NCI-H524 (cell line): Measurements from ENCODE around the gene SOCS1.

Experiments
- DNase-seq, 2 experiments: peaks; one replicate each; lab custom pipeline; 2025; lab: John Stamatoyannopoulos, UW

SOCS1 gene

DNA sequence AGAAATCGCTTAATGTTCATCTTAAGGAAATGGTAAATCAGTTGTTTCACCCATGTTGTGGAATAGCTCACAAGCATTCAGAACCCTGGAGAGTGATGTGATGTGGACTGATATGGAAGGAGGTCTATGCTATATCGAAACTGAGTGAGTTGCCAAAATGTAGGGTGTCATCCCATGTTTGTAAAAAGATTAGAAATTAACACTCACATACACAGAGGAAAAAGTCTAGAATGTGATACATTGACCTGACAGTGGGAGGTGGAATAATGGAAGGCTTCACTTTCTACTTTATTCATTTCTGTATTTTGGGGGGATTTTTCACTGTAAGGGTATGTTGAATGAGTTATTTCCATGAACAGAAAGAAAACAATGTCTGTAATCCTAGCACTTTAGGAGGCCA, 29.8 kb upstream of the SOCS1 start:
- no peak for DNase-seq

DNA sequence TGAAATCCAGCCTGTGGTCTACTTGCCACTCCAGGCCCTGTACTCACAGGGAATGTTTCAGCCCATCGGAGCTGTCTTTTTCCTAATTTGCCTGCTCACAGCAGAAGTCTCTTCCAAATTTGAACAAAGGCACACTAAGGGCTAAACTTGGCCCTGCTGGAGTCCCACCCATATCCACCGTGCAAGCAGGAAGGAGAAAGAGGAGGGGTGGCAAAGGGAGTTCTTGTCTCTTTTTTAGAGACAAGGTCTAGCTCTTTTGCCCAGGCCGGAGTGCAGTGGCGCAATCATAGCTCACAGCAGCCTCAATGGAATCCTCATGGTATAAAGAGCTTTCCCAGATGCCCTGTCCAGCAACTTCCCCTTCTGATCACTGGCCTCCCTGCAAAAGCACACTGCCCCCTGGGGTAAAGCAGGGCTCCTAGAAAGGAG, 27.8 kb upstream of the SOCS1 start:
- DNase-seq: no peak

DNA sequence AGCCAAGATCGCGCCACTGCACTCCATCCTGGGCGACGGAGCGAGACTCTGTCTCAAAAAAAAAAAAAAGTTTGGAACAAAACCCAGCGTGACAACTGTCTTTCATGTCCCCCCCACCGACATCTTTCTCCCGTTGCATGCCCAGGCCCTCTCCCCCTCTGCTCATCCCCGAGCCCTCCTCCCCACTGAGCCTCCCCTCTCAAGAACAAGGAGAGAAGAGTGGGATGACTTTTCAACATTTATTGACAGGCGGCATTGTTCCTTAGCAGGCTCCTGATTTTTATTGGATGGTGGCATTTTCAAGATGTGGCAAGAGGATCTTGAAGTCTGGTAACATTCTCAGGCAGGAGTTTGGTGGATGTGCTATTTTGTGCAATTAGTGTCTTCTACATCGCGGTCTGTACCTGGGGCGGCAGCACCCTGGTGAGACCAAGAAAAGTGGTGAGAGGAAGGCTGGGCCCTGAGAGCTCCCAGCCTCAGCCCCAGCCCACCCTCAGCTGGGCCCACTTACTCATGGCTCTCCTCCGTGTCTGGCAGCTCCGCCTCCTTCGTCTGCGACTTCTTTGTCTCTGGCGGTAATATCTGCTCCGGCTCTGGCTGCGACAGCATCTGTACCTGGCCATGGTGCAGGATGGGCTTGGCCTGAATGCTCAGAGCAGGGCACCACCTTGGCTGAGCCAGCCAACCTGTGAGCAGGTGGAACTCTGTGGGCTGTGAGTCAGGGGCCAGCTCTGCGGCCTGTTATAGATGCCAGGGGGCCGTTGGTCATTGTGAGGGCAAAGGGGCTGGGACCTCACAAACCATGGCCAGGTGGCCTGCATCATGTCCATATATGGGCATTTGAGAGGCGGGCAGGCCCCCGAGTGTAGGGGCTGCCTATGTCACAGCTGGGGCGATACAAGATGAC, 24.9 kb upstream of the SOCS1 start, which contains the start of gene PRM1:
Gene PRM1 (minus strand): TSS at position 715 of the 907 bp plus-strand sequence. CDS start 92 bp downstream, at position 623.
- no peak for DNase-seq

DNA sequence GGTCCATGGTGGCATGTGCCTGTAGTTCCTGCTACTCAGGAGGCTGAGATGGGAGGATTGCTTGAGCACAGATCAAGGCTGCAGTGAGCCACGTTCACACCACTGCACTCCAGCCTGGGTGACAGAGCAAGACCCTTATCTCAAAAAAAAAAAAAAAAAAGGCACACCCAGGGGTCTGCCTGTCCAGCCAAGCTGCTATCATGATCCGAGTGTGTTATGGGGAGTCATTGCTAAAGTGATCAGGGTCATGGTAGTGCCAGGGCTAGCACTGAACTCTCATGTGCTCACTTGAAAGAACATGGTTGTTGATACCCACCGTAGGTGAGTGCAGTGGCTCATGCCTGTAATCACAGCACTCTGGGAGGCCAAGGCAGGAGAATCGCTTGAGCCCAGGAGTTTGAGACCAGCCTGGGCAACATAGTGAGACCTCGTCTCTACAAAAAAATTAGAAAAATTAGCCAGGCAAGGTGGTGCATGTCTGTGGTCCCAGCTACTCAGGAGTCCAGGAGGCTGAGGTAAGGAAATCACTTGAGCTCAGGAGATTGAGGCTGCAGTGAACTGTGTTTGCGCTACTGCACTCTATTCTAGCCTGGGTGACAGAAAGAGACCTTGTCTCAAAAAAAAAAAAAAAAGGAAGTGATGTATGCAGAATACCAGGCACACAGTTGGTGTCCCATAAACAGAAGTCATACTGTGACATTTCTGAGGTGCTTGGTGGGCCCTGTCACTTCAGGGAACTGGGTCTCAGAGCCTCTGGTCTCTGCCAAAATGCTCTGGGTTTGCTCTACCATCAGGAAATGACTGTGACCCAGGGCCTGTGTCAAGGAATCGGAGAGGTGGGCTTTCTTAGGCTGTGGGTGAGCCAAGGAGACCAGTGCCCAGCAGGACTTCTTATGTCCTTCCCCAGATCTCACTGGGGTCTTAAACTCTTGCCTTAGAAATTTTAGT, 23.0 kb upstream of the SOCS1 start:
- DNase-seq: no peak

DNA sequence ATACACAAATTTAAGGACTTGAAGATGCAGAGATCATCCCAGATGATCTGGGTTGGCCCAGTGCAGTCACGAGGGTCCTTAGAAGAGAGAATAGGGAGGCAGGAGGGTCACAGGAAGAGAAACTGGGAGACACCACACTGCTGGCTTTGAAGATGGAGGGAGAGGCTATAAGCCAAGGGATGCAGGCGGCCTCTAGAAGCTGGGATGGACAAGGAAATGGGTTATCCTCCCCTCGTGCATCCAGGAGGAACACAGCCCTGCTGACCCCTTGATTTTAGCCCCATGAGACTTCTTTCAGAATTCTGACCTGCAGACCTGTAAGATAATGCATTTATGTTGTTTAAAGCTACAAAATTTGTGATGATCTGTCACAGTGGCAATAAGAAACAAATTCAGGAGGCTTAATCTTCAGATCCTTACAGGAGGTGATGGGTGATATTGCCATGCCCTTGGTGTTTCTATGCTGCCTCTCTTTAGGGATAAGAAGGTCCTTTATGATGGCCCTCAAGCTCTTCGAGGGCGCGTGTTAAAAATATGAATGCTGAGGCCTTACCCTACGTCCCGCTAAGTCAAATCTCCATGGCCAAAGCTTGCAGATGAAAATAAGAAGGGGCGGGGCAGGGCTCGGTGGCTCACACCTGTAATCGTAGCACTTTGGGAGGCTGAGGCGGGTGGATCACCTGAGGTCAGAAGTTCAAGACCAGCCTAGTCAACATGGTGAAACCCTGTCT, 21.8 kb upstream of the SOCS1 start:
- no peak for DNase-seq

DNA sequence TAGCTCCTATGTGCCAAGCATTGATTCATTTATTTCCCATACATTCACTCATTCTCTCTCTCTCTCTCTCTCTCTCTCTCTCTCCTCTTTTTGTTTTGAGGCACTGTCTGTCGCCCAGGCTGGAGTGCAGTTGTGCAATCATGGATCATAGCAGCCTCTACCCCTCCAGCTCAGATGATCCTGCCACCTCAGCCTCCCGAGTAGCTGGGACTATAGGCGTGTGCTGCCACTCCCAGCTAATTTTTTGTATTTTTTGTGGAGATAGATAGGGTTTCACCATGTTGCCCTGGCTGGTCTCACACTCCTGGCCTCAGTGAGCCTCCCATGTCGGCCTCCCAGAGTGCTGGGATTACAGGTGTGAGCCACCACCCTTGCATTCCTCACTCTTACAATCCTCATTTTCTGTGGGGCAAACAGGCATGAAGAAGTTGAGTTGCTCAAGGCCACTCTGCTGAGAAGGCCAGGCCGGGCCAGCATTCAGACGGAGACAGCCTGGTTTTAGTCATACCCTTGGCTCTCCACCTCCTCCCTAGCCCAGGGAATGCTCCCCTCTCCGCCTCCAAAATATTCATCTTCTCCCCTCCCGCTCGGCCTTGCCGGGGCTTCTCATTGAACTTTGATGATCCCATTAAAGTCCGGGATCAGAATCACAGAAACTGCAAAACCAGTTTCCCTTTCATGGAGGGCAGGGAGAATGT, 21.0 kb upstream of the SOCS1 start:
- no peak for DNase-seq

DNA sequence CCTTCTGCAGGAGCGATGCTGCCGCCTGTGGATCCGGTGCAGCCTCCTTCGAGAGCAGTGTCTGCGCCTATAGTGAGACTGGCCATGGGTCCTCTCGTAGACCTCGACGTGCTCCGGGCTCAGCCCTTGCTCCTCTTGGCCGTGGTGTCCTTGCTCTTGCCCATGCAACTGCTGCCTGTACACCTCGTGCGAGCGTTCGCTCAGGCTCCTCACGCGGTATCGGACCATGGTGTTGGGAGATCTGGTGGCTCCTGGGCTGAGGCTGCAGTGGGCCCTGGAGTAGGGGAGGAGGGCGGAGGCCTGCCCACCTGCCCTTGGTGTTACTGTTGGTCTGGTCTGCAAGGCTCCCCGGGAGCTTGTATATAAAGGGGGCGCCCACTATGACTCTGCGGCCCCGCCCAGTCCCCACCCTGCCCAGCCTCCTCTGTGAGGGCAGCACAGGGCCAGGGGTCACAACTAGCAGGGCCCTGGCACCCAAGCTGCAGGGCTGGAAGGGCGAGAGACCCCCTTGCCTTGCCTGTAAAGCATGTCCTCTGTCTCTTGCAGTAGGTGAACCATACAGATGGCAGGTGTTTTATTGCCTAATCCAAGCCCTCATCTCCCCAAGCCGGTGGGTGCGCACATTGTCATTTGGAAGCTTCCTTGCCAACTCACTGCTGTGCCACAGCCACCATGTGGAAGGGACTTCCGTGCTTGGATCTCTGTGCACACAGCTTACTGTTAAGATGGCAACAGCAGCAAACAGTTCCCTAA, 20.3 kb upstream of the SOCS1 start, which contains the start of gene PRM2:
Gene PRM2 (minus strand): TSS at position 338 of the 753 bp plus-strand sequence. CDS start 110 bp downstream, at position 228.
- peak in 1 of 2 experiments; percentile 47 for DNase-seq

DNA sequence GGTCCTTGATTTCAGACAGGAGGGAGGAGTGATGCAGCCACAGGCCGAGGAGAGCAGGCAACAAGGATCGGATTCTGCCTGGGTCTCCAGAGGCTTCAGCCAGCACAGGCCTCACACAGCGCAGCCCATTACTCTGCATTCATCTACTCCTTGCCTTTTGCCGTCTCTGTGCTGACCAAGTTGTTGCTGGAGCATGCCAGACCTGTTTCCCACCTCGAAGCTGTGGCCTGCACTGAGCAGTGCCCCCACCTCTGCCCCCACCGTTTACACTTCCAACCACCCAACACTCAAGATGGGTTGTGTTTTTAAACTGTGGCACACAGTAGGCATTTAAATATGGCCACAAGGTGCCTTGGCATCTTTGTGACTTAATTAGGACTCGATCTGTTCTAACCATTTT, 19.0 kb upstream of the SOCS1 start:
- no peak for DNase-seq

DNA sequence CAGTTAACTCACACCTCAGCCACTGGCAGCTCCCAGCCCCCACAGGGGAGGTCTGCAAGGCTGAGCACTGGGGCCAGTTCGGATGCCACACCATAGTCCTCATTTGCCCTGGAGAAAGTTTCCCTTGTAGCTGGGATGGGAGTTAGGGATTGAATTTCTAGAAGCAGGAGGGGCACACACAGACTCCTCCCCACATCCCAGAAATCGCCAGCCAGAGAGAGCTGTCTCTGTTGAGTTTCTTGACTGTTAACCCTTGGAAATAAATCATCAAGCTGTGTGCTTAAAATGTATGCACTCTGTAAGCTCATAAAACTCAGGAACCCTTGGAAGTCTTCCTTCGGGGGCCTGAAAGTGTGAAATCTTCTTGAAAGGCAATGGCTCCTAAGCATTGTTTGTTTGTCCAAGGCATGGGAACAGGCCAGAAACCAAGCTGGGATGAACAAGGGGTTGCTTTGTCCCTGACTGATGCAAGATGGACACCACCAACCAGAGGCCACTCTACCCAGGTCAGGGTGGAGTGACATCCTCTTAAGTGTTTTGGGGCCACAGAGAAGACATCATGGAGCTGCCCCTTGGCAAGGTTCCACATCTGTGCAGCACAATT, 17.8 kb upstream of the SOCS1 start:
- DNase-seq: no peak

DNA sequence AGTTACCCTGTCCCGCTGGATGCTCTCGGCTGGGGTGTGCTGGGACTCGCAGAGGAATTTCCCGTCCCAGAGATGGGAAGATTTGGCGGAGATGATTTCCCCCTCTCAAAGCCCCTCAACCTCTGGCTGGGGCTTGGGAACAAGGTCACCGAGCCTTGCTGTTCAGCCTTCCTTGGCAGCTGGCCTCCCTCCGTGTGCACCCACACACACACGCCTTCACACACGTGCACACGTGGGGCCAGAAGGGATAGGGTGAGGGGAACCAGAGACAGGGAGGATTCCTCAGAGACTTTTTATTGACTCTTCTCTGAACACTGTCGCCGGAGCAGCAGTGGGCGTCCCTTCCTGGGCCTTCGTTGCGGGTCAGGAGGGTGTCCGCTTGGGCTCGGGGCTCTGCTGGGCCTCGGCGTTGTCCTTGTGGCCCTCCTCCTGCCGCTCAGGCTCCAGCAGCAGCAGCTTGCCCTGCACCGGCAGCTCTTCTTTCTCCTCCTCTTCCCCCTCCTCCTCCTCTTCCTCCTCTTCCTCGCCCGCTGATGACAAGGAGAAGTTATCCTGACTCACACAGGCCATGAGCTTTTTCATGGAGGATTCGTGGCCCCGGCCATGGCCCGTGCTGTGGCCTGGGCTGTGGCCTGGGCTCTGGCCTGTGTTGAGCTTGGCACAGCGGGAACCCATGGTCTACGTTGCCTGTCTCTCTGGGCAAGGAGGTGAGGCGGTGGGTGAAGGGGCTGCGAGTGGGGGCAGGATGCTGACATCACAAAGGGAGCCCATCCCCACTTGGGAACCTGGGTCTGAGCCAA, 17.1 kb upstream of the SOCS1 start, which contains the start of gene PRM3:
Gene PRM3 (minus strand): TSS at position 709 of the 800 bp plus-strand sequence. CDS start 34 bp downstream, at position 675.
- no peak for DNase-seq

DNA sequence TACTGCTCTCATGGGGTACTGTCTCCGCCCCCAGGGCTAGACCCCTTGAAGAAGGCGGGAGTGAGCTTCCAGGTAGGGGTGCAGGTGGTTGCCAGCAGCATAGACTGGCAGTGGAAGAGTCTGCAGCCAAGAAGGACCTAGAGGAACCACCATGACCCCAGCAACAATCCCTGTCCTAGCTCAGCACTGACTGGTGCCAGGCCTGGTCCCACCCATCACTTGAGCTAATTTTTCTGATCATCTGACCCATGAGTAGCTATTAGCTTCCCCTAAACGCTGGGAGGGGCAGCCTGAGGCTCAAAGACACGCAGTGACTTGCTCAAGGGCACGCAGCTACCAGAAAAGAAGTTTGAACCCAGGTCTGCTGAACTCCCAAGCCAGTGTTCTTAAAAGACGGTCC, 16.5 kb upstream of the SOCS1 start:
- no peak for DNase-seq

DNA sequence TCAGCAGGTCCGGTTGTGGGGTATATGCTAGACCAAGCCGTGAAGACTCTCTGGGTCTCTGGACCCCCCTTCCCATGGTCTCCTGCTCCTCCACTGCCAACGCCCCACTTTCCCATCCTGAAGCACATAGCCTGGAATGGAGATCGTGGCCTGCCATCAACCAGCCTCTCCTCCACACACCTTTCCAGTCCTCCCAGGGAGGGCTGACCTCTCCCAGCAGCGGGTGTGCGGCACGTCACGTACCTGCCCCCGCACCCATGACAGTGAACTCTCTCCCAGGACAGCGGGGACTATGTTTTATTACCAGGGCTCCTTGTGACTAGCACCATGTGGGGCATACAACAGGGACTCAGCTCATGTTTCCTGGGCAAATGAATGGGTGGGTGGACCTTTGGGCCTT, 15.6 kb upstream of the SOCS1 start:
- no peak for DNase-seq

DNA sequence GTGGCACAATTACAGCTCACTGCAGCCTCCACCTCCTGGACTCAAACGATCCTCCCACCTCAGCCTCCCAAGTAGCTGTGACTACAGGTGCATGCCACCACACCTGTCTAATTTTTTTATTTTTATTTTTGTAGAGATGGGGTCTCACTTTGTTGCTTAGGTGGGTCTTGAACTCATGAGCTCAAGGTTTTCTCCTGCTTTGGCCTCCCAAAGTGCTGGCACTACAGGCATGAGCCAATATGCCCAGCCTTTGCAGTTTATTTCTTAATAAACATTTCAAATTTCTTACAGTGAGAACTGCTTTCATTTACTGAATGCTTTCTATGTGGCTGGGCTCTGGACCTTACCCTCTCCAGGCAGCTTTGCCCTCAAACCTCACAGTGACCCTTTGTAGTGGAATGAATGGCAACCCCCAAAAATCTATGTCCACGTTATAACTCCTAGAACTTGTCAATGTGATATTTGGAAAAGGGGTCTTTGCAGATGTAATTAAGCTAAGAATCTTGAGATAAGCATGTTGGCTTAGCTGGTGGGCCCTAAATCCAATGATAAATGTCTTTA, 14.7 kb upstream of the SOCS1 start:
- no peak for DNase-seq

DNA sequence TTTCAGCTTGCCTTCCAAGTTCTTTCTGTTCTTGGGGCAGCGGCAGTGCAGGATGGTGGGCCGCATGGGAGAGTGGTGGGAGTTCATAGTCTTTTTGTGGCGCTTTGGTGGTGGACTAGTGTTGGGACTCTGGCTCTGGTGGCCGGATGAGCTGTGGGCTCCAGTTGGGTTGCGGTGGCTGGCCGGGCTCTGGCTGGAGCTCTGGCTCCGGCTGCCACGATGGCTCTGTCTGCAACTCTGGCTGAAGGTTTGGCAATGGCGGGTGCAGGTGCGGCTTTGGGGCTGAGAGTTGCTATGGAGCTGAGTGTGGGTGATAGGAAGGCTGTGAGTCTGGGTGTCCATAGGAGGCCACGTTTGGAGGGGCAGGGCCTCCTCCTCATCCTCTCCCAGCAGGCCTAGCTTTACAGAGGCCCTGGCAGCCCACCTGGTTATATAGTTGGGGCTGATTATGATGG, 12.9 kb upstream of the SOCS1 start, which contains the start of gene TNP2:
Gene TNP2 (minus strand): TSS at position 405 of the 455 bp plus-strand sequence. CDS start 63 bp downstream, at position 342.
- DNase-seq: no peak

DNA sequence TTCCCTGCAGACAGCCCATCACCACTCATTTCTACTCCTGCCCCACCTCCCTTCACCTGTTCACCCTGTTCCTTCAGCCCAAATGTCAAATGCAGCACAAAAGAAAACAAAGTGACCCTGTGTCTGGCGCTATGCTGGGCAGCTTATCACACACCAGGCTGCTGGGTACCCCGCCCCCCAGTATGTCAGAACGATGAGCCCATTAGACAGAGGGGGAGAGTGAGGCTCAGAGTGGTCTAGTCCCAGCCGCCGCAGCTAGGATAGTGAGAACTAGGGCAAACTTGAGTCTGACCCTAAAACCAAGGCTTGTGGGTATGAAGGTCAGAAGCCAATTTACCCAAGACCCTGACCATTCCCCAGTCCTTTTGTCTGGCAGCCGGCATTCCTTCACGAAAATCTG, 9.1 kb upstream of the SOCS1 start:
- DNase-seq: no peak

DNA sequence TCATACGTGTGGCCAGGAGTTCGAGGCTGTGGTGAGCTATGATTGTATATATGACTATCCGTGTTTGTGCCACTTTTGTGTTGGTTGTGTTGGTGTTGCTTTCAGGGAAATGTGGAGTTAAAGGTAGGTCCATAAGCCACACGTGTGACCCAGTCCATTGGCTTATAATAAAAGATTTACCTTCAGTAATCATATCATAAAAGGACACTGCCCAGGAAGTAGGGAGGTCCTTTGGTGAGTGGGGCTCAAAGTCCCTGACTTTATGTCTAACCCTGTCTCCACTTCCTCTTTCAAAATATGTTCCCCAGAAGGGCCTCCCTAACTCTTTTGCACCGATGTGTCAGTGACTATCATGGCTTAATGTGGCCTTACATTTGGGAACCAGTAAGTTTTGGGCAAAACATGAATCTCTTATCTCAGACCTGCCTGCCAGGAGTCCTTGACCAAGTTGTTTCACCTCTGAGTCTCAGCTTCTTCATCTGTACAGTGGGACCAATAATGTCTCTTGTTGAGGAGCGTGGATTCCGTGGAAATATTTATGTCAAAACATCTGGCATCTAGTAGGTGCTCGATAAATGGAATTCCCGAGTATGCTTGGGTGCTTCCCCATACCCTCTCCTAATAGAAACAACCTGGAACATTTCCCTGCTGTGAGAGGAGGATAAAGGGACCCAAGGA, 8.3 kb upstream of the SOCS1 start:
- no peak for DNase-seq

DNA sequence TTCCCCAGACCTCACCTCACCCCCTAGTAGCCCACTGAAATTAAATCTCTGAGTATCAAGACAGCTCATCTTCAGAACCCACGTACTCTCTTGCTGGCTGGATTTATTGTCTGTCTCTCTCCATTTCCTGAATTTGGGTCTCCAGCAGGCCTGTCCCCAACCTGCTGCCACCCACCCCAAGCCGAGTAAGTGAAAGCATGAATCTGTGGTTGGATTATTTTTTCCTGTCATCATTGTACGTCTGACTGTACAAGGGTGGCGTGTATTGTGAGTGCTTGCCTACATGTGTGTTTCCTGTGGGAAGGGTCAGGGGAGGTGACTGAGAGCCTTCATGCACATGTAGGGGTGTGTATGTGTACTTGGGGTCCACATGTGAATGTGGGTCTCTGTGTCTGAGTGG, 7.7 kb upstream of the SOCS1 start:
- no peak for DNase-seq

DNA sequence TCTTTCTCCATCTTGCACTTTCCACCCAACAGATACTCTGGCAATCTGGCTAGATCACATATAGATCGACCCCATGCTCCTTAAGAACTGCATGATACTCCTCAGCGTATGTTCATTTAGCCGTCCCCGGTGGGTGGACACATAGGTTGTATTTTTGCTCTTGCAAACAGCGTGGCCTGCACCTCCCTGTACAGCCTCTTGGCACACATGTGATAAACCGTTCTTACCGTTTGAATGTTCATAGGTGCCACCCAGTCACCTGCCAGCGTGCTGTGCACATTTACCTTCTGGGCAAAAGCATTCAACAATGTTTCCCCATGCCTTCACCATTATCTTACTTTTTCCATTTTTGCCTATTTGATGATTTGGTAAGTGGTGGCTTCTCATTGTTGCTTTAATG, 6.9 kb upstream of the SOCS1 start:
- no peak for DNase-seq
